Erythroblast (primary cell): Measurements from ENCODE around the gene TNFRSF21.
"Not testable (repeated sequence)": the region's sequence is repeated elsewhere in the genome, so short reads cannot be mapped to it uniquely, and the experiment has no call there.

Experiments
- DNase-seq, 2 experiments: peaks; one replicate each; lab custom pipeline; 2025; lab: John Stamatoyannopoulos, UW
- GATA1 ChIP-seq: IDR thresholded peaks from 2 replicates; pipeline ENCODE4 v1.6.1; 2011; ENCODE audit warnings: low read depth, mild to moderate bottlenecking, control low read depth, low read length, moderate library complexity
- POLR2A ChIP-seq: IDR thresholded peaks from 2 replicates; pipeline ENCODE4 v1.6.1; 2011; ENCODE audit warnings: mild to moderate bottlenecking, low read length

TNFRSF21 gene

DNA sequence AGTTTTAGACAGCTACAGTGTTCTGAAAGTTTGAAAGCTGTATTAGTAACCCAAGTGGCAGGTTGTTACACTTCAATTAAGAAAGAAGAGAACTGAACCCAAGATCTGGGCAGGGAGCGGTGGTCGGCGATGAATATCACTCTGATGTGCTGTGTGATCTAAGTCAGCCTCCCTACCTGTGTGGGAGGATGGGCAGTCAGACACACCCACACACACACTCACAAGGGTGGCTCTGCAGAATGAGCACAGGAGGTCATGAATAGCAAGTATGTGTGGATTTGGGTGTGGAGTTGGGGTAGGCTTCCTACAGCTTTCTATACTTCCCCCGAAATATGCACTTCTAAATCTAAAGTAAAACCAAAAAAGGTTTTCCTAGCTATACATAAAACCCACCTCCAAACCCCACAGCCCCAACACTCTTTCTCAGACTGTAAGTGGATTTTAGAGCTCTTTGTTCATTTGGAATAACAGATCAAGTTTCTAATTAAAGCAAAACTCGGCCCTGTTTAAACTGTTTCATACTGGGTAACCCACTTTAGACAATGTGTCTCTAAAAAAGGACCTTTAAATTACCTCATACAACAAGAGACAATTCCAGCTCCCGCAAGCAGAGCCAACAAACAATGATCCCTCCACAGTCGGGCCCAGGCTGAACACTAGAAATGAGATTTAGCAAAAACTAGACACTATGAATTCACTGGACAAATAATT lies 19.4 kb downstream of the TNFRSF21 start:
- TF ChIP-seq POLR2A = no peak
- no peak for TF ChIP-seq GATA1
- DNase-seq = no peak

DNA sequence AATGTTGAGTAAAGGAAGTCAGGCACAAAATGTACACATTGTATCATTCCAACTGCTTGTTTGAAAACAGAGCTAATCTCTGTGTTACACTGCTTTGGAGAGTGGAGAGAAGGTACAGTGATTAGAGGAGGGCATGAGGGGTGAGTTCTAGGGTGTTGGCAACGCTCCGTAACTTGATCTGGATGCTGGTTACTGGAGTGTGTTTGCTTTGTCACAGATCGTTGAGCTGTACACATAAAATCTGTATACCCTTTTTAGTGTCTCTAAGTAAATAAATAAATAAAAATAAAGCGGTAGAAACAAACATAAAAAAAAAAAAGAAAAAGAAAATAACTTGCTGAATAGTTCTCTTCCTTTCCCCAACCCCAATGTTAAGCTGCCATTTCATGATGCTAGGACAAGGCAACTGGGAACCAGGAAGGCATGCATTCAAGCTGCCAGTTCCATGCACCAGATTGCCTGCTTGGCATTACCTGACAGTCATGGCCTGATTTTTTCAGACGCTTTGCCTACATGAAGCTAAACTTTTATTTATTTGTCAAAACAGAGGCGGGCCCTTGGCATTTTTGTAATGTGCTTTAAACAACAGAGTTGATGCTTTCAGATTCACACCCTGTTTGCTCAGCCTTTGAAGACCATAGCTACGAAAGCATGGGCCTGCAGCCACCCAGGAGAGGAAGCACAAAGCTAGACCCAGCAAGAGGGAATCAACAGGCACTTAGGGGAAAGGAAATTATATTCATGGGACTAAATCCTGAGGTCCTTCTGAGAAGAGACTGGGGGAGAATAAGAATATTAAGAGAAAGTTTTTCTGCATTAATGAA lies 21.2 kb downstream of the TNFRSF21 start:
- TF ChIP-seq POLR2A (no peak), GATA1 (no peak)
- no peak for DNase-seq

DNA sequence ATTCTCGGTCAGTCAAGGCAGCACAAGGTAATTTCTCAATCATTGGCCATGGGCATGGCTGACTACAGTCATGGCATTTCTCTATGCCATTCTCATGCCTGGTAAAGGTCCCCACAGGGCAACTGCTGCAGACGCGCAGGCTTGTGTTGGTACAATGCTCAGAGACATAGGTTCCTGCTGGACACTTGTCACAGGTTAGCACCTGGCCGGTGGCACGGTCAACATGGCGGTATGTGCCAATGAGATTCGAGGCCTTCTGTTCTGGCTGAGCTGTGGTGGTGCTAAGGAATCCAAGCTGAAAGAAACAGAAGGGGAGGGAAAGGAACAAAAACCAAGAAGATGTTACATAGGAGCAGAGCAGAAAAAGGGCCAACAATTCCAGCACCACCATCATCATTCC lies 23.4 kb downstream of the TNFRSF21 start:
- TF ChIP-seq POLR2A = no peak
- DNase-seq = no peak

DNA sequence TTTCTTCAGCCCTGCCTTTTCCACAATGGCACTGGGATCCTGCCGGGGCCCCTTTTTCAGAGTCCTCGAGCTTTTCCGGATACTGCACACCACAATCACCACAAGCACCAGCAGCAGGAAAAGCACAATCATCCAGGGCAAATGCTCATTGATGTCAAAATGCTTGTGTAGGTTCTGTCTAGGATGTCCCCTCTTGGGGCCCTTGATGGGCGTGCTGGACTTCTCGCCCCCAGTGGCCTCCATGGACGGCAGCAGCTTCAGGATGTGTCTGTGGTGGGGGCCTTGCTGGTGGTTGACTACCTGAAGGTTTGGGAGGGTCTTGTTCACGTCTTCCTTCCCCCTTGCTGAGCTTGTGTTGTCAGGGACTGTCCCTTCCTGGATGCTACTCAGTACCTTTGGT lies 25.7 kb downstream of the TNFRSF21 start:
- DNase-seq = no peak
- TF ChIP-seq POLR2A (no peak), GATA1 (no peak)

DNA sequence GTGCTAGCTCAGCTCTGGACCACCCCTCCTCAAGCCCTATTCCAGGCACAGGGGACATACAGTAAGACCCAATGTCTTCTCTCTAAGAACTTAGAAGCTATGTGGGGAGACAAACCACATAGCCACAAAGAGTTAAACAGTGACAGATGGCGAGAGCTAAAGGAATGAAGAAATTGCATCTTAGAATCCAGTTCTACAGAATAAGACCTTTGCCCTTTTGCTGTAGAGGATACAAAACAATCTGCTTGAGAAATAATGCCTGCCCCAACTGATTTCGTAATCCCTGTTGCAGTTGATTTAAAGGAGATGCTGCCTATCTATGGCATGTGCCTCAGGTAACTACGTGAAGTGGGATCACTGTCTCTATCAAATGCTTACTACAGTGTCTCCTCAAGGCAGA lies 31.2 kb downstream of the TNFRSF21 start:
- no peak for TF ChIP-seq GATA1
- no peak for TF ChIP-seq POLR2A
- DNase-seq = no peak

DNA sequence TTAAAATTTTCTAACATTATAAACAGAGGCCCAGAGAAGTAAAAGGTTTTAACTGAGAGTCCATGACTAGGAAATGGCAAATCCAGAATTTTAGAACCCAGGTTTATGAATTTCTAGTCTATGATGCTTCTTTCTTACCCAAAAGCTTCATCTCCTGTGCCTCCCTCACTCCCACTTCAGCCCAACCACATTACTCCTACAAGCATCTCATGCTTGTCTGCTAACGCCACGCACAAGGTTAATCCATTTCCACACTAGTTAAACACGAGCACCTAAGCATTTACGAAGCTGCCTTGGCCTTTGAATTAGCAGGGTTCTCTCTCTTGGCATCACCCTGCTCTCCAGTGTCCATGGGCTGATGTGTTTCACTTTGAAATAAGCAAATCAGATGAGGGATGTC lies 32.0 kb downstream of the TNFRSF21 start:
- TF ChIP-seq POLR2A (no peak), GATA1 (no peak)
- DNase-seq = no peak

DNA sequence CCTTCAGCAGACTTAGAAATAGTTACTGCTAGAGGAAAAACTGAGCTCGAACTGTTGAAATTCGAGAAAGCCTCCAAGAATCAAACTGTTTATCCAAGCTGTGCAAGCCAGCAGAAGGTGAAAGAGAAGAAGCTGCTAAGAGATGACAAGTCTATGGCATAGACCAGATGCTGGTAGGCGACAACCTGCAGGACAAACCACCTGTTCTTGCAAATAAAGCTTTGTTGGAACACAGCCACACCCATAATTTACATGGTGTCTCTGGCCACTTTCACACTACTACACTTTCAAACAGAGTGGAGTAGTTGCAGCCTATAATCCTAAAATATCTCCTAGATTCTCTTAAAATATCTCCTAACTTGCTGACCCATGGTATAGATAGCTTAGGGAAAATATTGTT lies 33.3 kb downstream of the TNFRSF21 start:
- TF ChIP-seq GATA1 = no peak
- no peak for DNase-seq

DNA sequence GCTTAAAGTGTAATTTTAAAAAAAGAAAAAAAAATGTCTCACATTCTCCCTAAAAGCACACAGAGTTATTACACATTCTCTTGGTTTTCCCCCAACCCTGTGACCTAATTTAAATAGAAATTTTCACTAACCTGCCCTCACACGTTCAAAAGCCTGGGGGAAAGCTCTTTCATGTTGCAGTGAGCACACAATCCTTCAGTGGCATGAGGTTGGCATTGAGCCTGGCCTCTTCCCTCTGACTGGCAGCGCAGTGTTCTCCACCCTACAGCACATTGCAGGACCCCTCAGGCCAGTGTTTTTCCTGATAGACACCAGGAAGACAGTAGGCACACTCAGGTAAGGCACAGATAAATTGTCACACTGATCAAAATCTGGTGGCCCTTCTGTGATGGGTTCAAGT lies 34.1 kb downstream of the TNFRSF21 start:
- TF ChIP-seq POLR2A (no peak), GATA1 (no peak)
- DNase-seq = no peak

DNA sequence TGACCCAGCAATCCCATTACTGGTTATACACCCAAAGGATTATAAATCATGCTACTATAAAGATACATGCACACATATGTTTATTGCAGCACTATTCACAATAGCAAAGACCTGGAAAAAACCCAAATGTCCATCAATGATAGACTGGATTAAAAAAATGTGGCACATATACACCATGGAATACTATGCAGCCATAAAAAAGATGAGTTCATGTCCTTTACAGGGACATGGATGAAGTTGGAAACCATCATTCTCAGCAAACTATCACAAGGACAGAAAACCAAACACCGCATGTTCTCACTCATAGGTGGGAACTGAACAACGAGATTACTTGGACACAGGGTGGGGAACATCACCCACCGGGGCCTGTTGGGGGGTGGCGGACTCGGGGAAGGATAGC lies 34.6 kb downstream of the TNFRSF21 start:
- not testable (repeated sequence) for DNase-seq

DNA sequence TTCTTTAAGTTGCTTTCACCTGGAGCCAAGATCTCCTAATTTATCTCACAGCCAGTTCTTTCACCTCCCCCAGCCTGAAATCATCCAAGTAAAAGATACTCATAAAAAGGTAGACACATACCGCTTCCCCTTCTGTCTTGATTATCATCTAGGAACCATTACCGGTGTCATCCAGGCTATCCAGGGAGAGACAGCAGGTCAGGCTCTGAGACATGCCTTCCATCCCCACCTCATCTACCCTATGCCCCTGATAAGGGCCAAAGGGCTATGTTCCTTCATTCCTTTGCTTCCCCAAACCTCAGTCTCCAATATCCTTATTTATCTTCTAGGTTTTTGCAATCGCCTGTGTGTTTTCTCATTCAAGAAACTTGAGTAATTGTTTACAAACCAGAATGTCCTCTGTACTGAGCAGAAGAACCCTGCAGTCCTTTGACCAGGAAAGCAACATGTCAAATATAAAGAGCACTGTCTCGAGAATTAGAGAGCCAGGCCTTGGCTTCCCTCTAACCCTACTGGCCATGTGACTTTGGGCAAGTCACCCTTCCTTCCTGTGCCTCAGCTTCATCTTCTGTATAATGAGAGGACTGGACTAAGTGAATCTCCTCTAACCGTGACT lies 41.0 kb downstream of the TNFRSF21 start:
- no peak for DNase-seq
- TF ChIP-seq POLR2A = no peak
- TF ChIP-seq GATA1 = no peak

DNA sequence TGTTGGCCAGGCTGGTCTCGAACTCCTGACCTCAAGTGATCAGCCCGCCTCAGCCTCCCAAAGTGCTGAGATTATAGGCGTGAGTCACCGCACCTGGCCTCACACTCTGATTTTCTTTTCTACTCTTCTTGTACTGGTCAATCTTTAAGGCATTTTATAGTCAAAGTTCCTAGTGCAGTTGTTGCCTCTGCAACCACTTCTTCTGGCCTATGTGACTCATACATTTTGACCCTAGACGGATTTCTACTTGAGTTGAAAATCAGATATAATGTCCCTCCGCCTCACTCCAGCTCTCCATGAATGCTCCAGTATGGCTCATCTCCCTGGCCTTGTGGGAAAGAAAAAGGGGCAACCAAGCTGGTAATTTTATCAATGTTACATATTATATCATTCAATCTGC lies 42.4 kb downstream of the TNFRSF21 start:
- DNase-seq = no peak
- TF ChIP-seq POLR2A = no peak
- no peak for TF ChIP-seq GATA1

DNA sequence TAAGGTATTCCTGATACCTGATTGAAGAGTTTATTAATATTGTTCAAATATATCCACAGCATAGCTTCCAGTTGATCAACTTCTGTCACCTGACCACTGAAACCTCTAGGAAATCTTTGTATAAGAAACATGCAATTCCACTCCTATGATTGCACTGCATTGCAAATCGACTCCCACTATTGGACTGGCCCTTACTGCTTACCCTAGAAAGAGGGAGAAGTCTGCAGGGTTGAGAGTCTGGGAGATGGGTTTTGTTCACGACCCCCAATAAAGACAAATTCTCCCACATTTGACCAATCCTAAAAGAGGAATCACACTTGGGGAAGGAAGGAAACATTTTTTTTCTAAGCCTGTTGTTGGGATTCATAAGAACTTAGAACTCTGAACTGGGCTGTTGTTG lies 43.7 kb downstream of the TNFRSF21 start:
- no peak for DNase-seq
- no peak for TF ChIP-seq GATA1
- no peak for TF ChIP-seq POLR2A

DNA sequence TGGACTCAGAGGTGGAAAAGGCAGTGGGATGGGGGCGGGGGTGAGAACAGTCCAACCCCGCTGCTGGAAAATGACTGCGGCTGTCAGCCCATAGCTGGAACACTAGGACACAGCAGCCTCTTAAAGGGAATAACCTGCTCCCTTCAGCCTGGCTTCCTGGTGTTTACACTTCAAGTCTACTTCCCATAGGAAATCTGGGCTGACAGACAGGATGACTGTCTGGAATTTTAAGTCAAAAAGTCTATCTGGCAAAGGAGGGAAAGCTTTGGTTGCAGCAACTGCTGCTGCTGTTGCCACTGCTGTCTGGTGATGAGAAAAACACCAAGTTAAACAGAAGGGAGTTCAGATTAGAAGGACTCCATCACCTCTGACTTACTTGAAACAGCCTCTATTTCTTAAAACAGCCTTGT lies 44.9 kb downstream of the TNFRSF21 start:
- no peak for DNase-seq
- no peak for TF ChIP-seq GATA1
- no peak for TF ChIP-seq POLR2A

DNA sequence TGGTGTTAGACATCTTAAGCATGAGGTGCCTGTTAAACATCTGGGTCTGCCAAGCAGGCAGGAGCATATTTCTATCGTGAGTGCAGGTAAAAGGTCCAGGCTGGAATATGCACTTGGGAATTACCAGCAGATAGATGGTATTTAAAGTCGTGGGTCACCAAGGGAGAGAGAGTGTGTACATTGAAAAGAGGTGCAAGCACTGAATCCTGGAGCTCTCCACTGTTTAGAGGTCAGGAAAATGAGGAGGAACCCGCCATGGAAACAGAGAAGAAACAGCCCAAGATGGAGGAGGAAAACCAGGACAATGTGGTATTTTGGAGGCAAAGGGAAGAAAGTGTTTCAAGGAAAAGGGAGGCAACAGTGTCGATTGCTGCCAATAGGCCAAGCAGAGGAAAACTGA lies 46.4 kb downstream of the TNFRSF21 start:
- no peak for TF ChIP-seq GATA1
- TF ChIP-seq POLR2A = no peak
- no peak for DNase-seq

DNA sequence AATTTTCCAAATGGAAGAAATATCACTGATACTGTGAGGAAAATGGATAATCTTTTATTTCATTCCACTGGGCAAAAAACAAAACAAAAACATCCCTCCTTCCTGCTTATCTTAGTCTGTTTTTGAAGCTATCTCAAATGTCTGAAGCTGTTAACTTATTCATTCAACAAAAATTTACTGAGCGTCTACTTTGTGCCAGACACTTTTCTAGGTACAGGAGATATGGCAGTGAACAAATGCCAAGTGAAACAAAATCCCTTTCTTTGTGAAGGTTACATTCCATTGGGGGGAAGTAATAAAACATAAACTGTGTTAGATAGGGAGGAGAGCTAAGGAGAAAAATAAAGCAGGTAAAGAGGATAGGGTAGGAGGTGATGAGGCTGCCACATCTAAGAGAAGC lies 47.5 kb downstream of the TNFRSF21 start:
- no peak for DNase-seq
- TF ChIP-seq POLR2A = no peak
- TF ChIP-seq GATA1 = no peak

DNA sequence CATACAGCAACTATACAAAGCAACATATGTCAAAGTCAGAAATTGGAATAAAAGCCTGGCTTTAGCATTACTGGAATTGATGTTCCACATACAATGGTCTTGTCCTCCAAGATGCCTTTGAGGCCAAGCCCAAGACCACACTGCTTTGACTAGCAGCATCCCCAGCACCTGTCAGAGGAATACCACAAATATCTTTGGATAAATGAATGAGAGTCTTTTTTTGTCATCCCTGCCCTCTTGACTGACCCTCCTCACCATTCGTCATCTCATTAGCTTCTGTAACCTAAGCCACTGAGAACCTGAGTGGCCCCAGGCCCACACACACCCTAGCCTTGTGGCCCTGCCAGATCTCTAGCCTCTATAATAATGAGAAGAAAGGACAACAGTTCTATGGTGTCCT lies 48.5 kb downstream of the TNFRSF21 start:
- TF ChIP-seq POLR2A (no peak), GATA1 (no peak)
- DNase-seq = no peak
